ENCODE data around the gene EEIG2. TPM values are rescaled to one million over a fixed set of nuclear protein-coding genes. Genes with fewer than 3 reads are reported as not detected.

EEIG2 gene
- total RNA-seq, 1 donor from 2014 or later: 7.1 TPM

DNA sequence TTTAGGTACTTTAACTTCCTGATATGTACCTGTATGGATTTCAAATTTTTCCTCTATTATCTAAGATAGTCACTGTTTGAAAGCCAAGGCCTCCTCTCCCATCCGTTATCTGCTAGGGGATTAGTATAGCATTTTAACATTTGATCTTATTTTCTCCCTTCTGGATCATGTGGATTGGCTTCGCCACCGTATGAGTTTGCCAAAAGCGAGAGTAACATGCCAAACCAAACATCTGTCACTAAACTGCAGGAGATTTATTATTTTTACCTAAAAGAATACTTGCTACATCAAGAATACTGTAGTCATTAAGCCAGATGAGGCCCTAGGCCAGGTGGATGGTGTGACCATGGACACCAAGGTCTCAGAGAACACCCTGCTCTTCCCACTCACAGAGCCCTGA, 28.5 kb upstream of the EEIG2 start:
- Histone ChIP-seq H3K36me3 (ENCODE audit: insufficient read depth, low read length) (no peaks in the 10 kb centered on the region), H3K27ac (ENCODE audit: low read depth, low read length) (no peak overlapping the region), H3K9me3 (ENCODE audit: insufficient read depth, low read depth, low read length) (no peaks in the 10 kb centered on the region), H3K4me1 (ENCODE audit: insufficient read depth, low read length) (no peaks in the 10 kb centered on the region), H2AFZ (ENCODE audit: low read depth, low read length) (no peak overlapping the region), H3K27me3 (ENCODE audit: insufficient read depth, low read length) (no peaks in the 10 kb centered on the region), H3K4me3 (ENCODE audit: insufficient read depth, low read depth, low read length) (no peak overlapping the region), H3K4me2 (ENCODE audit: low read length) (no peak overlapping the region), H3K9ac (ENCODE audit: low read length) (no peak overlapping the region), H4K20me1 (ENCODE audit: insufficient read depth, low read length) (no peaks in the 10 kb centered on the region), H3K79me2 (ENCODE audit: insufficient read depth, low read length) (no peaks in the 10 kb centered on the region)
- no peak for FAIRE-seq
- TF ChIP-seq, protein P1, sequence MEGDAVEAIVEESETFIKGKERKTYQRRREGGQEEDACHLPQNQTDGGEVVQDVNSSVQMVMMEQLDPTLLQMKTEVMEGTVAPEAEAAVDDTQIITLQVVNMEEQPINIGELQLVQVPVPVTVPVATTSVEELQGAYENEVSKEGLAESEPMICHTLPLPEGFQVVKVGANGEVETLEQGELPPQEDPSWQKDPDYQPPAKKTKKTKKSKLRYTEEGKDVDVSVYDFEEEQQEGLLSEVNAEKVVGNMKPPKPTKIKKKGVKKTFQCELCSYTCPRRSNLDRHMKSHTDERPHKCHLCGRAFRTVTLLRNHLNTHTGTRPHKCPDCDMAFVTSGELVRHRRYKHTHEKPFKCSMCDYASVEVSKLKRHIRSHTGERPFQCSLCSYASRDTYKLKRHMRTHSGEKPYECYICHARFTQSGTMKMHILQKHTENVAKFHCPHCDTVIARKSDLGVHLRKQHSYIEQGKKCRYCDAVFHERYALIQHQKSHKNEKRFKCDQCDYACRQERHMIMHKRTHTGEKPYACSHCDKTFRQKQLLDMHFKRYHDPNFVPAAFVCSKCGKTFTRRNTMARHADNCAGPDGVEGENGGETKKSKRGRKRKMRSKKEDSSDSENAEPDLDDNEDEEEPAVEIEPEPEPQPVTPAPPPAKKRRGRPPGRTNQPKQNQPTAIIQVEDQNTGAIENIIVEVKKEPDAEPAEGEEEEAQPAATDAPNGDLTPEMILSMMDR (IDR thresholded peaks at IDR 0.05; ENCODE audit: insufficient read depth, low read depth, low read length): no peak
- Mint-ChIP-seq H3K9me3 (ENCODE audit: unreplicated experiment) (no peaks in the 10 kb centered on the region), H3K36me3 (ENCODE audit: low read depth, unreplicated experiment) (no peaks in the 10 kb centered on the region), H3K4me1 (ENCODE audit: low read depth, unreplicated experiment) (no peaks in the 10 kb centered on the region), H3K27ac (ENCODE audit: unreplicated experiment) (no peak overlapping the region), H3K27me3 (ENCODE audit: low read depth, unreplicated experiment) (no peaks in the 10 kb centered on the region), H3K4me3 (ENCODE audit: unreplicated experiment) (no peak overlapping the region)
- DNase-seq (ENCODE audit: low read depth): no peak

DNA sequence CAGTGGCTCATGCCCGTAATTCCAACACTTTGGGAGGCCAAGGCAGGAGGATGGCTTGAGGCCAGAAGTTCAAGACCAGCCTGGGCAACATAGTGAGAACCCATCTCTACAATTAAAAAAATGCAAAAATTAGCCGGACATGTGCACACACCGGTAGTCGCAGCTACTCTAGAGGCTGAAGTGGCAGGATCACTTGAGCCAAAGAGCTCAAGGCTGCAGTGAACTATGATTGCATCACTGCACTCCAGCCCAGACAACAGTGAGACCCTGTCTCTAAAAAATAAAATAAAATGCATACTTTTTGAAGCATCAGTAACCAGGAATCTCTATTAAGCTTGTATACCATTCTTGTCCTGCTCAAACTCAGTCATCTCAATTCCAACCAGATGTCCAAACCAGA, 27.2 kb upstream of the EEIG2 start:
- Mint-ChIP-seq H3K36me3 (ENCODE audit: low read depth, unreplicated experiment) (no peaks in the 10 kb centered on the region), H3K27me3 (ENCODE audit: low read depth, unreplicated experiment) (no peaks in the 10 kb centered on the region), H3K4me1 (ENCODE audit: low read depth, unreplicated experiment) (no peaks in the 10 kb centered on the region), H3K27ac (ENCODE audit: unreplicated experiment) (no peak overlapping the region), H3K9me3 (ENCODE audit: unreplicated experiment) (no peaks in the 10 kb centered on the region), H3K4me3 (ENCODE audit: unreplicated experiment) (no peak overlapping the region)
- no peak overlapping the region for H3K9ac ChIP-seq (ENCODE audit: low read length)
- H3K27me3 ChIP-seq (ENCODE audit: insufficient read depth, low read length): no peaks in the 10 kb centered on the region
- no peaks in the 10 kb centered on the region for H3K9me3 ChIP-seq (ENCODE audit: insufficient read depth, low read depth, low read length)
- no peak overlapping the region for H3K4me2 ChIP-seq (ENCODE audit: low read length)
- no peak overlapping the region for H3K27ac ChIP-seq (ENCODE audit: low read depth, low read length)
- no peaks in the 10 kb centered on the region for H3K4me1 ChIP-seq (ENCODE audit: insufficient read depth, low read length)
- H2AFZ ChIP-seq (ENCODE audit: low read depth, low read length): no peak overlapping the region
- no peak for DNase-seq (ENCODE audit: low read depth)
- H3K4me3 ChIP-seq (ENCODE audit: insufficient read depth, low read depth, low read length): no peak overlapping the region
- H4K20me1 ChIP-seq (ENCODE audit: insufficient read depth, low read length): no peaks in the 10 kb centered on the region
- no peaks in the 10 kb centered on the region for H3K36me3 ChIP-seq (ENCODE audit: insufficient read depth, low read length)
- FAIRE-seq: no peak
- no peaks in the 10 kb centered on the region for H3K79me2 ChIP-seq (ENCODE audit: insufficient read depth, low read length)
- TF ChIP-seq, protein P1 (IDR thresholded peaks at IDR 0.05; ENCODE audit: insufficient read depth, low read depth, low read length): no peak
- TF ChIP-seq EZH2 (IDR thresholded peaks at IDR 0.05; ENCODE audit: insufficient read depth, low read length): no peak

DNA sequence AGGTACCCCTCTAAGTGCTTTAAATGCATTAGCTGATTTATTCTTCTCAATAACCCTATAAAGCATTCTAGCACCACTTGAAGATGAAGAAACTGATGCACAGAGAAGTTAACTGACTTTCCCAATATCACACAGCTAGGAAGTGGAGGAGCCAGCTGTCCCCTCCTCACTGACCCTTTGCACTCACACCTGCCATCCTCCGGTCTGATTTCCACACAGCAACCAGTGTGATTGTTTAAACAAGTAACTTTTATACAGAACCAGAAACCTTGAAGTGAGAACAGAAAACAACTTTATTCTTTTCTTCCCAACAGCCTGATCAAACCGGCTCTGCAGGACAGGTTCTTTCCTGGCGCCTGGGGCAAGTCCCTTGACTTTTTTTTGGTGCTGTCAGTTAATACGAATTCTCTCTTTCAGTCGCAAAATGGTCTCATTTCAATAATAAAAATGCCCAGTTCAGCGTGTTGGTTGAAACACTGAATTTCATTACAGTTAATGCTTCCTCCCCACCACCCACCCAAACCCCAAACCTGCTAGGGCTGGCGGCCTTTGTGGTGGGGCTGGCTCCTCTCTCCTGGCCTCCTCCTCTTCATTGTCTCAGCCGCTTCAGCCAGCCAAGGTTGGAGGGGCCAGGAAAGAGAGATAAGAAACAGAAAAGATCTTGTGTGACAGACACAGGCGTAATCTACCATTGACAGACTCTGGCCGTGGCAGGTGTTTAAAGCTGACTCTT, 26.4 kb upstream of the EEIG2 start:
- H3K4me1 ChIP-seq (ENCODE audit: insufficient read depth, low read length): no peaks in the 10 kb centered on the region
- no peak overlapping the region for H3K4me2 ChIP-seq (ENCODE audit: low read length)
- H3K9ac ChIP-seq (ENCODE audit: low read length): no peak overlapping the region
- no peaks in the 10 kb centered on the region for H3K36me3 ChIP-seq (ENCODE audit: insufficient read depth, low read length)
- H3K9me3 Mint-ChIP-seq (ENCODE audit: unreplicated experiment): no peaks in the 10 kb centered on the region
- H3K79me2 ChIP-seq (ENCODE audit: insufficient read depth, low read length): no peaks in the 10 kb centered on the region
- no peak overlapping the region for H3K27ac ChIP-seq (ENCODE audit: low read depth, low read length)
- no peaks in the 10 kb centered on the region for H3K9me3 ChIP-seq (ENCODE audit: insufficient read depth, low read depth, low read length)
- no peaks in the 10 kb centered on the region for H3K27me3 Mint-ChIP-seq (ENCODE audit: low read depth, unreplicated experiment)
- H4K20me1 ChIP-seq (ENCODE audit: insufficient read depth, low read length): no peaks in the 10 kb centered on the region
- FAIRE-seq (no peak), DNase-seq (ENCODE audit: low read depth) (no peak)
- H3K4me3 ChIP-seq (ENCODE audit: insufficient read depth, low read depth, low read length): no peak overlapping the region
- no peaks in the 10 kb centered on the region for H3K36me3 Mint-ChIP-seq (ENCODE audit: low read depth, unreplicated experiment)
- no peak overlapping the region for H2AFZ ChIP-seq (ENCODE audit: low read depth, low read length)
- TF ChIP-seq, protein P1 (IDR thresholded peaks at IDR 0.05; ENCODE audit: insufficient read depth, low read depth, low read length): no peak
- TF ChIP-seq EZH2 (IDR thresholded peaks at IDR 0.05; ENCODE audit: insufficient read depth, low read length): no peak
- H3K4me1 Mint-ChIP-seq (ENCODE audit: low read depth, unreplicated experiment): no peaks in the 10 kb centered on the region
- H3K27me3 ChIP-seq (ENCODE audit: insufficient read depth, low read length): no peaks in the 10 kb centered on the region
- H3K4me3 Mint-ChIP-seq (ENCODE audit: unreplicated experiment): no peak overlapping the region
- H3K27ac Mint-ChIP-seq (ENCODE audit: unreplicated experiment): no peak overlapping the region
